Activated CD8-positive, alpha-beta memory T cell treated with anti-CD3 and anti-CD28 coated beads for 48 hours (primary cell): ENCODE measurements around the gene UNK.
A peak's percentile ranks its signal among the peaks of the same experiment; 100 is the strongest.

Source experiments
- DNase-seq, 3 experiments: peaks; one replicate each; pipeline ENCODE4 v3.0.0-alpha.2; 2020; ENCODE audit warnings: low read depth in 2 of 3, low spot score in 2 of 3

UNK gene

DNA sequence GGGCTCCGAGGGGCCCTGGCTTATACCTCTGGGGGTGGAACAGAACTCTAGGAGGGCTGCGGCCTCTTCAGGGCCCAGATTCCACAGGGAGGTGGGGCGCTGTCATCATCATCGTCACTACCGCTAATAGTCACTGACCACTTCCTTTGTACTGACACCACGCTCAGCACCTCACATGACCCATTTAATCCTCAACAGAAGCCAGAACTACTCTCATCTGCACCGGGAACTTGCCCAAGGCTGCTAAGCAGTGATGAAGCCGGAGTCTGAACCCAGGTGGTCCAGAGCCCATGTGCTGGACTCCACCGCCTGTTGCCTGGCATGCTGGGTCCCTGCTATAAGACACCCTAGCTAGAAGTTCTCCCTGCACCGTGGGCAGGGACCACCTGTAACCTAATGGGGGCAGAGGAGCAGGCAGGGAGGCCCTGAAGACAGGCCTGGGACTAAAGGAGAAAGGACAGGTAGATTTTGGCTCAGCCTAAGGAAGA is 47.6 kb downstream of the UNK start:
- DNase-seq = no peak

DNA sequence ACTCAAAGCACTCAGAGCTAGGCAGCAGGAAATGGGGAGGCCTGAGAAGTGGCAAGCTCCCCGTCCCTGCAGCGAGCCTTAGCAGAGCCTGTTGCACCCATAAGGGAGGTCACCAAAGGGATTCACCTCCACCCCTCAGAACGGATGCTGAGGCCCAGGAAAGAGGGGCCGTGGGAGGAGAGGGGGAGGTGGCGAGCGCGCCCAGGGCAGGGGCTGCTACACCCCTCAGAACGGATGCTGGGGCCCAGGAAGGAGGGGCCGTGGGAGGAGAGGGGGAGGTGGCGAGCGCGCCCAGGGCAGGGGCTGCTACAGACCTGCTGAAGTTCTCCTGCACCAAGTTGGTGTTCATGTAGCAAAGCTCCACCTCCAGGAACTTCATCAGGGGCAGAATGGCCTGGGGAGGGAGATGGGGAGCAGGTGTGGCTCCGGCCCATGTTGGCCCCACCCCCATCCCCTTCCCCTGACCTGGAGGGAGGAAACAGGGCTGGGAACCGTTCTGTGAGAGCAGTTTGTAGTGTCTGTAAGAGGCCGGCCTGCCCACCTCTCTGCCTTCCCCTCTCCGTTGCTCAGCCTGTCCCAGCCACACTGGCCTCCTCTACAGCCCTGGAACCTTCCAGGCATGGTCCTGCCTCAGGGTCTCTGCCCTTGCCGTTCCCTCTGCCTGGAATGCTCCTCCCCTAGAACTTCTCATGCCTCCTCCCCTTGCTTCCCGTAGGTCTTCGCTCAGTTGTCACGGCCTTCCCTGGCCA is 48.2 kb downstream of the UNK start:
- no peak for DNase-seq

- no peak for DNase-seq
Observed at GRCh38 chr17:75834279-75834920, 49.8 kb downstream of the UNK start.

- no peak for DNase-seq
Observed at GRCh38 chr17:75834928-75835653, 50.5 kb downstream of the UNK start.

- DNase-seq = no peak
Observed at GRCh38 chr17:75835654-75835987, 51.0 kb downstream of the UNK start.

DNA sequence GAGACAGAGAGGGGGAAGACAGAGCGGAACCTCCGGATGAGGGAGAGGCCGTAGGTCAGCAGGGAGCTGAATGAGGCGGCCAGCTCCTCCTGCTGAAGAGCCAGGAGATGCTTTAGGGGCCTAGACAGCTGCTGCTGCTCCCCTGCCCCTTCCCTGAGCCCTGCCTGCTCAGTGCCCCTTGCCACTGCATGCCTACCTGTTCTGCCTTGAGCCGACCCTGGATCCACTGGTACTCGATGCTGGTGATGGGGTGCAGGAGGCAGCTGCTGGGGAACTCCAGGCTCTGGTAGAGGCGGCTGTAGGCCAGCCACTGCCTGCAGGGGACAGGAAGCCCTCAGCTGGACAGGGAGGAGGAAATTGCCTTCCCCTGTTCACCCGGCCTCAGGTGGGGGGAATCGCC is 52.0 kb downstream of the UNK start:
- DNase-seq = no peak

DNA sequence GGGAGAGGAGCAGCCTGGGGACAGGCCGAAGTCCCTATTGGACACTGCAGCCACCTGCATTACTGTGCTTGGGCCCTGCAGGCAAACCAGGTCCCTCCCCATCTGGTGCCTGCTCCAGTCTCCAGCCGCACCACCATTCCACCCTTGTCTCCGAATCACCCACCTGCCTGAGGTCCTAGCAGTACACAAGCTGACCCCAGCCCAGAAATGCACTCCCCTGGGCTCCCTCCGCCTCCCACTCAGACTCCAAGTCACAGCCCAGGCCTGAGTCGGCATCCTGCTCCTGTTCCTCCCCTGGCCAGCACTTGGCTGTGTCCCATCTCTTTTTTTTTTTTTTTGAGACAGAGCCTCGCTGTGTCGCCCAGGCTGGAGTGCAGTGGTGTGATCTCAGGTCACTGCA is 53.3 kb downstream of the UNK start:
- DNase-seq = no peak

DNA sequence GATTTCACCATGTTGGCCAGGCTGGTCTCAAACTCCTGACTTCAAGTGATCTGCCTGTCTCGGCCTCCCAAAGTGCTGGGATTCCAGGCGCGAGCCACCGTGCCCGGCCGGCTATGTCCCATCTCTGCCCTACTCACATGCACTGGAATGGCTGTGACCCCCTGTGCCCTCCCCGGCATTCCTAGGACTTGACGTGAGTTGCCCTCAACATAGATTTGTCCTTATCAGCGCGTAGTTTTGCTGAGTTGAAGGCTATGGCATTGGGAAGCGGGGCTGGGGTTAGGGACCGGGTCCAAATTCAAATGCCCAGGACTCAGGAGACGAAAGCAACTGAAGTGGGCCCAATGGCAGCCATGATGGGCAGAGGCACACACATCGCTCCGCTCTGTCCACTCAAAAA is 53.8 kb downstream of the UNK start:
- no peak for DNase-seq

- no peak for DNase-seq
Observed at GRCh38 chr17:75839942-75840798, 55.6 kb downstream of the UNK start.

- no peak for DNase-seq
Observed at GRCh38 chr17:75840799-75841164, 56.2 kb downstream of the UNK start.

GRCh38 chr17:75842411-75842810 is 57.8 kb downstream of the UNK start:
- no peak for DNase-seq

GRCh38 chr17:75842963-75843576 is 58.5 kb downstream of the UNK start:
- no peak for DNase-seq

- DNase-seq = no peak
Observed at GRCh38 chr17:75843577-75844529, 59.2 kb downstream of the UNK start, which contains the start of gene UNC13D. UNC13D (minus strand) TSS chr17:75844404; CDS start chr17:75844337, 67 bp downstream.

DNA sequence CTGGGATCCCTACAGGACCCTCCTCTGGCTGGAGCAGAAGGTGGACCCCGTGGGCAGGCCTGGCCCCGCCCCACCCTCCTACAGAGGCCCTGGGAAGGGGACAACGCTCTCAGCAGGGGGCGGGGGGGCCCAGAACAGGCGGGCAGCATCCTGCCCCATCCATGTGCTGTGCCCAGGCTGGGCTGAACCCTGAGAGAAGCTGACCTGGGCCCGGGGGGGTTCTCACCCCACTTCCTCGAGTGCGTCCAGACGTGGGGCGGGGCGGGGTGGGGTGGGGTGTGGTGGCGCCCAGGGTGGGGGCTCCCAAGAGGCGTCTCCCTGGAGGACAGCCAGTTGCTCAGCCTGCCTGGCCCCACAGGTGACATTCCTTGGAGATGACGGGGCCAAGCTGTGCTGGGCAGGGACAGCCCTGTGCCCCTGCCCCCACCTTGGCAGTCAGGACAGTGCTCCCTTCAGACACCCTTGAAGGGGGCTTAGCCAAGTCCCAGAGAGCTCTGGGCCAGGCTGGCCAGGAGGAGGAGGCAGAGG is 60.0 kb downstream of the UNK start:
- DNase-seq = no peak

DNA sequence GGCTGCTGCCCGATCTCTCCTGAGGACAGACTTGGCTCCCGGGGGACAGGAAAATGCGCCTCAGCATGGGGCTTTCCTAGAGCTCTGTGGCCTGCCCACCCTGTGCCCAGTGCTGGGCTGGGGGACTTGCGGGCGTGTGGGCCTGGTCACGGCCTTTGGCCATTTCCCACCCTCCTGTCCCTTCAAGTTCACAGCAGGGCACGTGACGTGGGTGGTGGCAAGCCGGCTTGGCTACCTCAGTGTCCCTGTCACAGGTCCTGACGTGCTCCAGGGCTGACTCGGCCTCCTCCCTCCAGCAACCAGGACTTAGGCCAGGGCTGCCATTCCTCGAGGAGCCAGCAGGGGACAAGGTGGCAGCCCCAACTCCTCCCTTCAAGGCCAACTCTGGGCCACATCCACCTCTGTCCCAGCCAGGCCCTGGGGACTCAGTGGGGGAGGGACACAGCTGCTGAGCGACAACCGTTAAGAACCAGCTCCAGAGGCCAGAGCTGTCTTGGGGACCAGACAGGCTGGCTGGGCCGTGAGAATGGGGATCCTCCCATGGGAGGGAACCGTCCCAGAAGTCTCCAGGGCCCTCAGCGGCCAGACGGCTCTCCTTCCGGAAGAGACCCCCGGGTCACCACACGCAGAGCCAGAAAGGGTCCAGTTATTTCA is 60.6 kb downstream of the UNK start:
- peak in 1 of 3 experiments; percentile 37 for DNase-seq

GRCh38 chr17:75845933-75846691 is 61.5 kb downstream of the UNK start:
- no peak for DNase-seq

DNA sequence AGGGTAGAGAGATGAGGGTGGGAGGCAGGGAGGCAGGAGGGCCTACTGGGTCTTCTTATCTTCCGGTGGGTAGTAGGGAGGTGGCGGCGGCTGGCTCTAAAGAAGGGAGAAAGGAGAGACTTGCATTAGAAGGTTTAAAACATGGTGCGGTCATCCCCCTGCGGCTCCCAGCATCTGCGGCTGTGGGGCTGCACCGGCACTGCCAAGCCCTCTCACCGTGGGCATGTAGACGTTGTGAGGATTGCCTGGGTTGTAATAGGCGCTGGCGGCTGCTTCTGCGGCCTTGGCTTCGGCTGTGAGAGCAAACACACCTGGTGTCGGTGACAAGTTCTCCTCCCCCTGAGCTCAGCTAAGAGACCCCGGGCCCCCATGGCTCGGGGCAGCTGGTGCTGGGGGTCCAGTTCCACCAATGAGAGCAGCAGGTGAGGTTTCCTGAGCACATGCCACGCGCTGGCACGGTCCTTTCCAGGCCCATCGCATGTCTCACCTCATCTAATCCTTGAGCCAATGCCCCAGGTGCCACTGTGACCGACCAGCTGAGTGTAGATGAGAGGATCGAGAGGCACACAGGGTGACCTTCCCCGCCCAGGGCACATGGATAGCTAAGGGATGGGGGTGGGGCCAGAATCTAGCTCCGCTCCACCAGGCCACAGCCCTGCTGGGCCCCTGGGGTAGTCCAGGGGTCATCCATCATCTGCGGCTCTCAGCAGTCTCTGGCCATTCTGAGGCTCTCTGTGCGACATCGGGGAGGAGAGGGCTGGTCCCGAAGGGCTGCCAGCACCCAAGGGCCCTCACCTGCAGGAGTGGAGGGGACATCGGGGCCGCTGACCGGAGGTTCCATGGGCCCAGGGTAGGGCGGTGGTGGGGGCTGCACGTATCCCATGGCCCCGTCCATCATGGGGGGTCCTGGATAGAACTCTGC is 62.3 kb downstream of the UNK start:
- no peak for DNase-seq
